ENCODE measurements around the gene CPT1A. TPM values are rescaled to one million over a fixed set of nuclear protein-coding genes. Genes with fewer than 3 reads are reported as not detected.

The CPT1A gene
- total and polyA plus RNA-seq, 10 of the 15 experiments (the other 5 are each of a cell fraction or from before 2014, with no cell fraction given) = 1.1 to 17.5 (median 6.0) TPM

- no TSS peak for BruUV-seq (replicated peaks)
- no peak; the same call in 2 of the 3 replicates for ATAC-seq
- in situ Hi-C loops (cut with MboI) = no loop called here
- Histone ChIP-seq H3K27me3 (replicated peaks in 1 of 2; ENCODE audit: control insufficient read depth in 2 of 2, insufficient read depth in 2 of 2, low read length in 1 of 2) (no peaks in the 10 kb centered on the region), H3K9me3 (replicated peaks; ENCODE audit: control insufficient read depth, insufficient read depth, low read length) (no peaks in the 10 kb centered on the region), H3K79me2 (ENCODE audit: control insufficient read depth, insufficient read depth, low read length) (no peaks in the 10 kb centered on the region), H3K4me1 (ENCODE audit: control insufficient read depth, insufficient read depth, low read length) (peaks cover 5% of the 10 kb centered on the region; the same call in 1 of the 2 replicates), H3K36me3 (ENCODE audit: control insufficient read depth in 2 of 2, insufficient read depth in 2 of 2, low read length in 1 of 2) (peaks cover 0 to 3% of the 10 kb centered on the region in 2 experiments; a peak in 2 of 4 replicates), H3K4me2 (ENCODE audit: control insufficient read depth, insufficient read depth) (no peak overlapping the region), H3K4me3 (no peak overlapping the region), H4K20me1 (ENCODE audit: control insufficient read depth, insufficient read depth) (no peaks in the 10 kb centered on the region), H3K9ac (ENCODE audit: control insufficient read depth, insufficient read depth, low read length) (no peak overlapping the region), H2AFZ (ENCODE audit: control insufficient read depth, low read depth, low read length) (no peak overlapping the region), H3K27ac (ENCODE audit: control insufficient read depth, insufficient read depth) (no peak overlapping the region)
- TF ChIP-seq SUZ12 (IDR thresholded peaks at IDR 0.05; ENCODE audit: unreplicated experiment) (no peak), IKZF1 (conservative IDR thresholded peaks at IDR 0.05) (no peak), RBBP5 (conservative IDR thresholded peaks at IDR 0.05) (no peak), ZSCAN29 (IDR thresholded peaks at IDR 0.05) (no peak), ATF7 (IDR thresholded peaks at IDR 0.05; ENCODE audit: low read depth) (no peak), RAD21 (IDR thresholded peaks at IDR 0.05; ENCODE audit: insufficient read depth, low read depth, low read length) (0 out of 2 replicates have a peak, but pooled peaks have one; percentile 29), BHLHE40 (IDR thresholded peaks at IDR 0.05; ENCODE audit: borderline replicate concordance in 1 of 2, low read depth in 2 of 2, low read length in 1 of 2) (no peak), TCF7 (IDR thresholded peaks at IDR 0.05; ENCODE audit: borderline replicate concordance) (no peak), YBX1 (IDR thresholded peaks at IDR 0.05) (no peak), CTCF (IDR thresholded peaks at IDR 0.05 in 2 of 3, conservative IDR thresholded peaks at IDR 0.05 in 1 of 3; ENCODE audit: control insufficient read depth in 2 of 3, extremely low read depth in 1 of 3, insufficient read depth in 1 of 3, low read depth in 3 of 3, low read length in 3 of 3) (peak in 2 of 3 experiments; percentile 13 to 16; a peak in 1 of 6 replicates), RAD51 (IDR thresholded peaks at IDR 0.05) (no peak), CHD4 (IDR thresholded peaks at IDR 0.05) (no peak), ETV6 (conservative IDR thresholded peaks at IDR 0.05 in 1 of 2, IDR thresholded peaks at IDR 0.05 in 1 of 2; ENCODE audit: borderline replicate concordance in 1 of 2, low read depth in 1 of 2) (no peak)
- TF ChIP-seq, protein P1, sequence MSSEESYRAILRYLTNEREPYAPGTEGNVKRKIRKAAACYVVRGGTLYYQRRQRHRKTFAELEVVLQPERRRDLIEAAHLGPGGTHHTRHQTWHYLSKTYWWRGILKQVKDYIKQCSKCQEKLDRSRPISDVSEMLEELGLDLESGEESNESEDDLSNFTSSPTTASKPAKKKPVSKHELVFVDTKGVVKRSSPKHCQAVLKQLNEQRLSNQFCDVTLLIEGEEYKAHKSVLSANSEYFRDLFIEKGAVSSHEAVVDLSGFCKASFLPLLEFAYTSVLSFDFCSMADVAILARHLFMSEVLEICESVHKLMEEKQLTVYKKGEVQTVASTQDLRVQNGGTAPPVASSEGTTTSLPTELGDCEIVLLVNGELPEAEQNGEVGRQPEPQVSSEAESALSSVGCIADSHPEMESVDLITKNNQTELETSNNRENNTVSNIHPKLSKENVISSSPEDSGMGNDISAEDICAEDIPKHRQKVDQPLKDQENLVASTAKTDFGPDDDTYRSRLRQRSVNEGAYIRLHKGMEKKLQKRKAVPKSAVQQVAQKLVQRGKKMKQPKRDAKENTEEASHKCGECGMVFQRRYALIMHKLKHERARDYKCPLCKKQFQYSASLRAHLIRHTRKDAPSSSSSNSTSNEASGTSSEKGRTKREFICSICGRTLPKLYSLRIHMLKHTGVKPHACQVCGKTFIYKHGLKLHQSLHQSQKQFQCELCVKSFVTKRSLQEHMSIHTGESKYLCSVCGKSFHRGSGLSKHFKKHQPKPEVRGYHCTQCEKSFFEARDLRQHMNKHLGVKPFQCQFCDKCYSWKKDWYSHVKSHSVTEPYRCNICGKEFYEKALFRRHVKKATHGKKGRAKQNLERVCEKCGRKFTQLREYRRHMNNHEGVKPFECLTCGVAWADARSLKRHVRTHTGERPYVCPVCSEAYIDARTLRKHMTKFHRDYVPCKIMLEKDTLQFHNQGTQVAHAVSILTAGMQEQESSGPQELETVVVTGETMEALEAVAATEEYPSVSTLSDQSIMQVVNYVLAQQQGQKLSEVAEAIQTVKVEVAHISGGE (CRISPR knock-in tag; IDR thresholded peaks at IDR 0.05) = no peak
- intact Hi-C loops (cut with micrococcal nuclease; ENCODE audit: unreplicated experiment) = no loop called here
- no peak for DNase-seq (ENCODE audit: low read depth, low spot score)
- FAIRE-seq = no peak
- CTCF ChIA-PET = interaction anchor here (0.5 kb wide), 1 partner anchor 9 kb away, joined by 4 read pairs; no protein-coding TSS in a partner anchor
- 97% methylated on average over 13 of the region's 14 CpGs for WGBS (ENCODE audit: insufficient coverage, insufficient replicate concordance, low lambda C conversion rate, missing lambda C conversion rate)
- POLR2A ChIA-PET = no interaction called here
- RAD21 ChIA-PET (ENCODE audit: unreplicated experiment) = no interaction called here
- SMC1A ChIA-PET (ENCODE audit: uncharacterized antibody, unreplicated experiment) = no interaction called here
Measured at GRCh38 chr11:68763926-68764657, 77.6 kb downstream of the CPT1A start.
